Tibial nerve (tissue), 4 donors: ENCODE measurements around the gene METTL16. TPM values are rescaled to one million over a fixed set of nuclear protein-coding genes. Genes with fewer than 3 reads are reported as not detected.
"Not testable (repeated sequence)": the region's sequence is repeated elsewhere in the genome, so short reads cannot be mapped to it uniquely, and the experiment has no call there.

ENCODE experiments used
- DNase-seq, 2 donors: peaks; one replicate each; pipeline ENCODE4 v3.0.0-alpha.2; 2019; ENCODE audit warnings: low spot score in 2 of 2
- H3K27ac ChIP-seq, 4 donors: fragments of 200-600 bp; sonication (generic) in 3 of 4; one replicate each; pipeline ENCODE4 v1.5.1; 2017 to 2019; ENCODE audit warnings: mild to moderate bottlenecking in 1 of 4
- H3K27me3 ChIP-seq, 2 donors: fragments of 200-600 bp; sonication (generic) in 1 of 2; one replicate each; pipeline versions ENCODE4 v1.5.1 to v1.6.0; 2017 to 2019
- H3K36me3 ChIP-seq, 3 donors: fragments of 200-600 bp; sonication (generic); one replicate each; pipeline ENCODE4 v1.5.1; 2018 to 2019
- H3K4me1 ChIP-seq, 4 donors: fragments of 200-600 bp; sonication (generic) in 3 of 4; one replicate each; pipeline ENCODE4 v1.5.1; 2017 to 2019
- H3K4me3 ChIP-seq, 4 donors: fragments of 200-600 bp; sonication (generic) in 3 of 4; one replicate each; pipeline ENCODE4 v1.5.1; 2017 to 2019; ENCODE audit warnings: mild to moderate bottlenecking in 1 of 4, moderate library complexity in 1 of 4
- H3K9me3 ChIP-seq, 4 donors: fragments of 200-600 bp; sonication (generic) in 3 of 4; one replicate each; pipeline ENCODE4 v1.5.1; 2017 to 2019
- EP300 ChIP-seq, 2 donors: sonication (generic); formaldehyde crosslinking; IDR thresholded peaks; one replicate each; pipeline ENCODE4 v1.6.1; 2017; ENCODE audit warnings: antibody characterized with exemption in 2 of 2, mild to moderate bottlenecking in 1 of 2
- POLR2A ChIP-seq, 2 donors: fragments of 450-650 bp; IDR thresholded peaks; one replicate each; pipeline ENCODE4 v1.6.1; 2017; ENCODE audit warnings: antibody characterized with exemption in 2 of 2, mild to moderate bottlenecking in 2 of 2, moderate library complexity in 2 of 2
- WGBS, 2 donors: methylation state at CpG; one replicate each; pipeline ENCODE4 v1.1.5; 2018; 5-methylcytosine and 5-hydroxymethylcytosine counted together
- total RNA-seq, 4 donors: library from RNA; depleted of rRNA; stranded (reverse); fragments of >200 nt; gene quantifications; one replicate each; pipeline ENCODE4 v1.1.0, GENCODE V29; 2016
- TF ChIP-seq, protein P1 (sequence below), 5 experiments: fragments of 200-600 bp in 3 of 5; fragments of 450-650 bp in 2 of 5; sonication (generic) in 3 of 5; IDR thresholded peaks; one replicate each; pipeline ENCODE4 v1.5.1; 2016 to 2019; ENCODE audit warnings: antibody characterized with exemption in 5 of 5, mild to moderate bottlenecking in 3 of 5, moderate library complexity in 2 of 5

The METTL16 gene
- total RNA-seq, 4 donors from 2014 or later, result 26.5 to 38.1 (median 33.9) TPM

GRCh38 chr17:2453866-2454265 is 57.8 kb downstream of the METTL16 start:
- no peak for DNase-seq
- WGBS, 2 donors, result 75 to 86% methylated on average over 3 of the region's 3 CpGs
- TF ChIP-seq EP300 (IDR thresholded peaks at IDR 0.05), result no peak
- TF ChIP-seq POLR2A (IDR thresholded peaks at IDR 0.05), result no peak
- TF ChIP-seq, protein P1, sequence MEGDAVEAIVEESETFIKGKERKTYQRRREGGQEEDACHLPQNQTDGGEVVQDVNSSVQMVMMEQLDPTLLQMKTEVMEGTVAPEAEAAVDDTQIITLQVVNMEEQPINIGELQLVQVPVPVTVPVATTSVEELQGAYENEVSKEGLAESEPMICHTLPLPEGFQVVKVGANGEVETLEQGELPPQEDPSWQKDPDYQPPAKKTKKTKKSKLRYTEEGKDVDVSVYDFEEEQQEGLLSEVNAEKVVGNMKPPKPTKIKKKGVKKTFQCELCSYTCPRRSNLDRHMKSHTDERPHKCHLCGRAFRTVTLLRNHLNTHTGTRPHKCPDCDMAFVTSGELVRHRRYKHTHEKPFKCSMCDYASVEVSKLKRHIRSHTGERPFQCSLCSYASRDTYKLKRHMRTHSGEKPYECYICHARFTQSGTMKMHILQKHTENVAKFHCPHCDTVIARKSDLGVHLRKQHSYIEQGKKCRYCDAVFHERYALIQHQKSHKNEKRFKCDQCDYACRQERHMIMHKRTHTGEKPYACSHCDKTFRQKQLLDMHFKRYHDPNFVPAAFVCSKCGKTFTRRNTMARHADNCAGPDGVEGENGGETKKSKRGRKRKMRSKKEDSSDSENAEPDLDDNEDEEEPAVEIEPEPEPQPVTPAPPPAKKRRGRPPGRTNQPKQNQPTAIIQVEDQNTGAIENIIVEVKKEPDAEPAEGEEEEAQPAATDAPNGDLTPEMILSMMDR (IDR thresholded peaks at IDR 0.05), result no peak
- Histone ChIP-seq H3K27me3 (no peaks in the 10 kb centered on the region), H3K36me3 (peaks cover 0 to 24% (median 0%) of the 10 kb centered on the region in 3 donors), H3K4me1 (peaks cover 0 to 2% (median 0%) of the 10 kb centered on the region in 4 donors), H3K4me3 (no peak overlapping the region), H3K27ac (no peak overlapping the region), H3K9me3 (no peaks in the 10 kb centered on the region)

DNA sequence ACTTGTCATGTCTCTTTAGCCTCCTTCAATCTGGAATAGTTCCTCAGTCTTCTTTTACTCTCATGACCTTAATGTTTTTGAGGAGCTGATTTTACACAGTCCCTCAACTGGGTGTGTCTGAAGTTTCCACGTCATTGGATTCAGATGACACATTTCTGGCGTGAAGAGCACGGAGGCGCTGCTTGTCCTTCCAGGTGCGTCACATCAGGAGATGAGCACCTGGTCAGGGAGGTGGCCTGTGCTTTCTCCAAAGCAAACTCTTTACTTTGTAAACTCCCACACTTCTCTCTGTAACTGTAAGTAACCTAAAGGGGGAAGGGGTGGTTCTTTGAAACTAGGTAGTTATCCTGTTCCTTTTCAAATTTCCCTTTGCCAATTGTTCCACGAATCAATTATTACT is 58.4 kb downstream of the METTL16 start:
- no peak for DNase-seq
- no peak overlapping the region for H3K27ac ChIP-seq
- H3K4me1 ChIP-seq, result no peaks in the 10 kb centered on the region
- no peak overlapping the region for H3K4me3 ChIP-seq
- no peaks in the 10 kb centered on the region for H3K27me3 ChIP-seq
- TF ChIP-seq POLR2A (IDR thresholded peaks at IDR 0.05) (no peak), EP300 (IDR thresholded peaks at IDR 0.05) (no peak)
- TF ChIP-seq, protein P1 (IDR thresholded peaks at IDR 0.05), result no peak
- no peaks in the 10 kb centered on the region for H3K9me3 ChIP-seq
- peaks cover 0 to 19% (median 0%) of the 10 kb centered on the region in 3 donors for H3K36me3 ChIP-seq
- WGBS, 2 donors, result 85 to 92% methylated on average over 6 of the region's 6 CpGs

DNA sequence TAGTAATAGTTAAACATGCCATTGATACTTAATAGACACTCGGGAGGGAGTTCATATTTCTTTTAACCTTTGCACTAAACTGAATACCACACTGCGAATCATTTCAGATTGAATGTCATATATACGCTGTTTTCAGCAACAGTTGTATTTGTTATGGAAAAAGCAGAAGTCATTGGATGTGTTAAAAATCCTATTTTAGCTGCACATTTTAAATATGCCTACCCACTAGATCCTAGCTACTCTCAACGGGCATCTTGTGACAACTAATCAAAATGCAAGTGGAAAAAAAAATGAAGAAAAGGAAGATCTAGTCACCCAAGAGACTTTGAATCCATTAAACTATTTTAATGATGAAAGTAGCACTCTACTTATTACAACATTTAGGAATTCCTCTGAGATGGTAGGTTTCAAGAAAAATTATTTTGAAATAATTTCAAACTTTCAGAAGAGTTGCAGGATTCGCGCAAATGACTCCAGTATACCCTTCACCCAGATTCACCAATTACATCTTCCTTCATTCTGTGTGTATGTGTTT is 59.4 kb downstream of the METTL16 start:
- no peaks in the 10 kb centered on the region for H3K9me3 ChIP-seq
- no peak overlapping the region for H3K27ac ChIP-seq
- no peak for DNase-seq
- TF ChIP-seq, protein P1 (IDR thresholded peaks at IDR 0.05), result no peak
- no peak for TF ChIP-seq EP300 (IDR thresholded peaks at IDR 0.05)
- TF ChIP-seq POLR2A (IDR thresholded peaks at IDR 0.05), result no peak
- peaks cover 0 to 10% (median 0%) of the 10 kb centered on the region in 3 donors for H3K36me3 ChIP-seq
- WGBS, 2 donors, result 53 to 54% methylated on average over 6 of the region's 6 CpGs
- no peak overlapping the region for H3K4me3 ChIP-seq
- H3K27me3 ChIP-seq, result no peaks in the 10 kb centered on the region
- no peaks in the 10 kb centered on the region for H3K4me1 ChIP-seq

- peaks cover 0 to 6% (median 2%) of the 10 kb centered on the region in 4 donors for H3K9me3 ChIP-seq
- no peaks in the 10 kb centered on the region for H3K27me3 ChIP-seq
- no peak overlapping the region for H3K27ac ChIP-seq
- no peak overlapping the region for H3K4me3 ChIP-seq
- 70 to 74% methylated on average over 5 of the region's 5 CpGs for WGBS, 2 donors
- no peak for DNase-seq
- no peaks in the 10 kb centered on the region for H3K4me1 ChIP-seq
- H3K36me3 ChIP-seq, result peaks cover 0 to 18% (median 0%) of the 10 kb centered on the region in 3 donors
- TF ChIP-seq, protein P1 (IDR thresholded peaks at IDR 0.05), result no peak
- no peak for TF ChIP-seq EP300 (IDR thresholded peaks at IDR 0.05)
- no peak for TF ChIP-seq POLR2A (IDR thresholded peaks at IDR 0.05)
These were observed 61.6 kb downstream of the METTL16 start for GRCh38 chr17:2450016-2450650.

GRCh38 chr17:2449486-2449885 is 62.2 kb downstream of the METTL16 start:
- H3K4me3 ChIP-seq, result no peak overlapping the region
- WGBS, 2 donors, result 61 to 67% methylated on average over 2 of the region's 2 CpGs
- TF ChIP-seq POLR2A (IDR thresholded peaks at IDR 0.05) (no peak), EP300 (IDR thresholded peaks at IDR 0.05) (no peak)
- TF ChIP-seq, protein P1 (IDR thresholded peaks at IDR 0.05), result no peak

DNA sequence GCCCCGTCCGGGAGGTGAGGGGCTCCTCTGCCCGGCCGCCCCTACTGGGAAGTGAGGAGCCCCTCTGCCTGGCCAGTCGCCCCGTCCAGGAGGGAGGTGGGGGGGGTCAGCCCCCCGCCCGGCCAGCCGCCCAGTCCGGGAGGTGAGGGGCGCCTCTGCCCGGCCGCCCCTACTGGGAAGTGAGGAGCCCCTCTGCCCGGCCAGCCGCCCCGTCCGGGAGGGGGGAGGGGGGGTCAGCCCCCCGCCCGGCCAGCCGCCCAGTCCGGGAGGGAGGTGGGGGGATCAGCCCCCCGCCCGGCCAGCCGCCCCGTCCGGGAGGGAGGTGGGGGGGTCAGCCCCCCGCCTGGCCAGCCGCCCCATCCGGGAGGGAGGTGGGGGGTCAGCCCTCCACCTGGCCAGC is 64.2 kb downstream of the METTL16 start:
- not testable (repeated sequence) for H3K9me3 ChIP-seq, H3K4me1 ChIP-seq, DNase-seq, H3K27ac ChIP-seq, H3K27me3 ChIP-seq, H3K4me3 ChIP-seq
- peaks cover 0 to 28% (median 0%) of the 10 kb centered on the region in 3 donors for H3K36me3 ChIP-seq
- WGBS, 2 donors, result no CpG with 5 or more reads among the region's 29 CpGs

More at GRCh38 chr17:2449486-2449885, 62.2 kb downstream of the METTL16 start:
- peaks cover 0 to 21% (median 0%) of the 10 kb centered on the region in 3 donors for H3K36me3 ChIP-seq
- no peaks in the 10 kb centered on the region for H3K27me3 ChIP-seq
- H3K4me1 ChIP-seq, result no peaks in the 10 kb centered on the region
- no peak for DNase-seq
- H3K27ac ChIP-seq, result no peak overlapping the region
- H3K9me3 ChIP-seq, result peaks cover 0 to 6% (median 2%) of the 10 kb centered on the region in 4 donors
